ENCODE results near the gene ACACA. TPM values are rescaled to one million over a fixed set of nuclear protein-coding genes. Genes with fewer than 3 reads are reported as not detected.

The ACACA gene
- total and polyA plus RNA-seq, 9 of the 15 experiments (the other 6 are each of a cell fraction or from before 2014, with no cell fraction given), result 35.9 to 135 (median 88.4) TPM

DNA sequence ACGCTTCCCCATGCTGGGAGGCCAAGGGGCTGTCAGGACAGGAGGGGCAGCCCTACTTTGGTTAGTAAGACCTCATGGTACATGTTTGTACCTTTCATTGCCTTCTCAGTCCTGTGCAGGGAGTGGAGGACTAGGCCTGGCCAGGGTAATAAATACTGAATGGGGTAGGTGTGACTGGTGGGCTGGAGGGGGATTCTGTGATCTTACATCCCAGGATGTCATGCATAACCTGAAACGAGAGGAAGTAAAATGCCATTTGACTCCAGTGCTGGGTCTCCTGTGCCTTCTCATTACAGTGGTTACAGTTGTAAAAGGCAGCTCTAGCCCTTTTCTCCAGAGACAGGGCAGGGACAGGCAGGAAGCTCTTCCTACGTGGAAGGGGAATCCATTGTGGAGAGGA, 319.7 kb downstream of the ACACA start:
- ATAC-seq, result no peak
- no peaks in the 10 kb centered on the region for H4K20me1 ChIP-seq (replicated peaks; ENCODE audit: control insufficient read depth, insufficient read depth, low read length)
- ChIA-PET CTCF (ENCODE audit: low intra/inter-chr PET ratio) (no interaction called here), POLR2A (interaction anchor here (0.8 to 1.2 kb wide), 2 partner anchors 8 to 548 kb away, joined by 3 read pairs; no protein-coding TSS in a partner anchor)
- H3K79me2 ChIP-seq (ENCODE audit: control insufficient read depth, insufficient read depth, low read length), result no peaks in the 10 kb centered on the region
- no peak overlapping the region for H3K4me3 ChIP-seq
- H3K36me3 ChIP-seq (ENCODE audit: control insufficient read depth, insufficient read depth, low read length), result peaks cover 76% of the 10 kb centered on the region
- no peak overlapping the region for H3K27ac ChIP-seq (ENCODE audit: extremely low read depth, low read depth, low read length)
- no TSS peak for BruUV-seq (replicated peaks)
- H3K4me1 ChIP-seq (replicated peaks in 1 of 2; ENCODE audit: control insufficient read depth in 2 of 2, insufficient read depth in 2 of 2, low read length in 2 of 2), result no peaks in the 10 kb centered on the region
- DNase-seq (ENCODE audit: extremely low read depth in 1 of 4, low spot score in 3 of 4), result no peak
- in situ Hi-C loops (cut with MboI) (no loop called here), intact Hi-C loops (cut with micrococcal nuclease) (no loop called here)
- WGBS (ENCODE audit: insufficient coverage, low coverage, missing lambda C conversion rate), result 91% methylated on average over 3 of the region's 3 CpGs
- no peak overlapping the region for H3K9ac ChIP-seq (ENCODE audit: insufficient read depth in 1 of 2, low read depth in 2 of 2, low read length in 2 of 2)
- no peak overlapping the region for H2AFZ ChIP-seq (ENCODE audit: low read depth, low read length)
- TF ChIP-seq ZNF551 (CRISPR knock-in tag; IDR thresholded peaks at IDR 0.05), result no peak
- H3K9me3 ChIP-seq (replicated peaks; ENCODE audit: control insufficient read depth, insufficient read depth, low read depth, low read length), result no peaks in the 10 kb centered on the region
- no peaks in the 10 kb centered on the region for H3K27me3 ChIP-seq (ENCODE audit: control insufficient read depth in 2 of 2, insufficient read depth in 2 of 2, low read length in 2 of 2)
- no peak for FAIRE-seq
- no peak overlapping the region for H3K4me2 ChIP-seq (ENCODE audit: insufficient read depth, low read length)
- H3K9me1 ChIP-seq (ENCODE audit: control insufficient read depth, insufficient read depth, low read length), result no peaks in the 10 kb centered on the region

DNA sequence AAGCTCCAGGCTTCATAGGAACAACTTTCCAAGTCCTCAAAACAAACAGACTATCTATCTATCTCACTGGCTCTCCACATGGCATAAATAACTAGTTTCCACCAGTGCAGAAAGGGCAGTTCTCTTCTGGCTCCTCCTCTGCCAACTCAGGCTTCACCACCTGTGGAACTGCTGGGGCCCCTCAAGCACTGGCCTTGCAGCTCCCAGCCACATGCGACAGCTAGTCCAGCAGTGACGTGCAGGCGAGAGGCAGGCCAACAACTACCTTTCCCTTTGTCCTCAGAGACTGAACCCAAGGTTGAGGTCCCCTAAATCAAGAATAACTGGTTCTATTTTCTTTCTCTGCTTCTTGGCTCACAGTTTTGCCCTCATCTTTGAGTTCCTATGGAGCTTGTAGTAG, 320.3 kb downstream of the ACACA start:
- Histone ChIP-seq H3K9ac (ENCODE audit: insufficient read depth in 1 of 2, low read depth in 2 of 2, low read length in 2 of 2) (no peak overlapping the region), H3K9me1 (ENCODE audit: control insufficient read depth, insufficient read depth, low read length) (no peaks in the 10 kb centered on the region), H3K4me2 (ENCODE audit: insufficient read depth, low read length) (no peak overlapping the region), H3K36me3 (ENCODE audit: control insufficient read depth, insufficient read depth, low read length) (peaks cover 70% of the 10 kb centered on the region), H3K4me1 (replicated peaks in 1 of 2; ENCODE audit: control insufficient read depth in 2 of 2, insufficient read depth in 2 of 2, low read length in 2 of 2) (no peaks in the 10 kb centered on the region; a peak in 1 of 5 replicates), H3K79me2 (ENCODE audit: control insufficient read depth, insufficient read depth, low read length) (no peaks in the 10 kb centered on the region), H2AFZ (ENCODE audit: low read depth, low read length) (no peak overlapping the region), H3K27ac (ENCODE audit: extremely low read depth, low read depth, low read length) (no peak overlapping the region), H3K4me3 (no peak overlapping the region), H4K20me1 (replicated peaks; ENCODE audit: control insufficient read depth, insufficient read depth, low read length) (no peaks in the 10 kb centered on the region), H3K9me3 (replicated peaks; ENCODE audit: control insufficient read depth, insufficient read depth, low read depth, low read length) (no peaks in the 10 kb centered on the region), H3K27me3 (ENCODE audit: control insufficient read depth in 2 of 2, insufficient read depth in 2 of 2, low read length in 2 of 2) (no peaks in the 10 kb centered on the region)
- FAIRE-seq (no peak), DNase-seq (ENCODE audit: extremely low read depth in 1 of 4, low spot score in 3 of 4) (no peak), ATAC-seq (no peak)
- ChIA-PET CTCF (ENCODE audit: low intra/inter-chr PET ratio) (no interaction called here), POLR2A (interaction anchor here (1.2 kb wide), 1 partner anchor 9 kb away, joined by 3 read pairs; no protein-coding TSS in a partner anchor)
- no TSS peak for BruUV-seq (replicated peaks)
- TF ChIP-seq POLR2A (conservative IDR thresholded peaks at IDR 0.05) (0 out of 2 replicates have a peak, but pooled peaks have one; percentile 5), CHD4 (IDR thresholded peaks at IDR 0.05; ENCODE audit: insufficient read depth, insufficient replicate concordance, low read depth, low read length, poor library complexity, severe bottlenecking) (no peak), THRA (IDR thresholded peaks at IDR 0.05) (no peak), IRF2 (CRISPR knock-in tag; IDR thresholded peaks at IDR 0.05) (no peak), ZBTB7A (IDR thresholded peaks at IDR 0.05; ENCODE audit: borderline replicate concordance, control insufficient read depth, low read depth, low read length) (no peak), POLR2AphosphoS5 (IDR thresholded peaks at IDR 0.05; ENCODE audit: control insufficient read depth, insufficient read depth, low read depth, low read length) (peak; percentile 37; the same call in 1 of the 2 replicates), KDM2B (CRISPR knock-in tag; IDR thresholded peaks at IDR 0.05) (no peak), RBM25 (IDR thresholded peaks at IDR 0.05; ENCODE audit: low read depth, low read length, severe bottlenecking) (no peak), NR2C1 (IDR thresholded peaks at IDR 0.05) (no peak), NR2C1 (tag; IDR thresholded peaks at IDR 0.05) (no peak)
- intact Hi-C loops (cut with micrococcal nuclease), result no loop called here
- in situ Hi-C loops (cut with MboI), result no loop called here
- WGBS (ENCODE audit: insufficient coverage, low coverage, missing lambda C conversion rate), result 90% methylated on average over 2 of the region's 3 CpGs

Data from K562 (cell line).